Left ventricle myocardium inferior (tissue), 1 donor: ENCODE data around the gene RBM39. TPM values are rescaled to one million over a fixed set of nuclear protein-coding genes. Genes with fewer than 3 reads are reported as not detected.

Source experiments
- DNase-seq: peaks from one replicate; pipeline ENCODE4 v3.0.0-alpha.2; 2020
- H3K27ac ChIP-seq: fragments of 200-600 bp; replicated peaks from 2 replicates; pipeline ENCODE4 v1.8.0; 2021
- H3K27me3 ChIP-seq: fragments of 200-600 bp; 2 replicates; pipeline ENCODE4 v1.8.0; 2021; ENCODE audit warnings: low read depth
- H3K36me3 ChIP-seq: fragments of 200-600 bp; 2 replicates; pipeline ENCODE4 v1.8.0; 2021
- H3K4me1 ChIP-seq: fragments of 200-600 bp; 2 replicates; pipeline ENCODE4 v1.8.0; 2021
- H3K4me3 ChIP-seq: fragments of 200-600 bp; 2 replicates; pipeline ENCODE4 v1.8.0; 2021; ENCODE audit warnings: mild to moderate bottlenecking, moderate library complexity
- H3K9me3 ChIP-seq: fragments of 200-600 bp; replicated peaks from 2 replicates; pipeline ENCODE4 v1.8.0; 2021
- CTCF ChIP-seq: fragments of 200-600 bp; IDR thresholded peaks from 2 replicates; pipeline ENCODE4 v1.8.0; 2021; ENCODE audit warnings: antibody characterized with exemption, mild to moderate bottlenecking, borderline replicate concordance
- intact Hi-C: fragments of 100-400 bp; cut with micrococcal nuclease; formaldehyde crosslinking; loops from one replicate; pipeline ENCODE4 v1.11.0; 2022
- total RNA-seq: library from RNA; stranded (reverse); fragmentation: NEBNext Ultra II Directional; extraction: Animal tissue kit (Norgen Biotek cat#: 25700); gene quantifications from one replicate; pipeline ENCODE4 v1.2.1, GENCODE V29; 2021
- donor health status: DM: no; HTN: yes; CAD: no; lungs with severe emphysema.

RBM39 gene
- total RNA-seq, 1 donor from 2014 or later, result 128 TPM

- Histone ChIP-seq H3K27ac (no peak overlapping the region), H3K9me3 (no peaks in the 10 kb centered on the region), H3K4me1 (no peaks in the 10 kb centered on the region), H3K27me3 (no peaks in the 10 kb centered on the region), H3K36me3 (peaks cover 99% of the 10 kb centered on the region), H3K4me3 (no peak overlapping the region)
- DNase-seq, result no peak
- no peak for TF ChIP-seq CTCF
- intact Hi-C loops, result no loop called here
Measured at GRCh38 chr20:35674921-35675320, 67.1 kb downstream of the RBM39 start.

GRCh38 chr20:35673884-35674283 is 68.2 kb downstream of the RBM39 start:
- intact Hi-C loops, result no loop called here
- Histone ChIP-seq H3K36me3 (peaks cover 99% of the 10 kb centered on the region), H3K27me3 (no peaks in the 10 kb centered on the region), H3K9me3 (no peaks in the 10 kb centered on the region), H3K4me3 (no peak overlapping the region), H3K27ac (no peak overlapping the region), H3K4me1 (no peaks in the 10 kb centered on the region)
- no peak for TF ChIP-seq CTCF
- DNase-seq, result no peak

- Histone ChIP-seq H3K36me3 (peaks cover 65% of the 10 kb centered on the region), H3K27me3 (no peaks in the 10 kb centered on the region), H3K4me1 (peaks cover 4% of the 10 kb centered on the region), H3K4me3 (no peak overlapping the region), H3K9me3 (no peaks in the 10 kb centered on the region), H3K27ac (no peak overlapping the region)
- TF ChIP-seq CTCF, result no peak
- no peak for DNase-seq
- intact Hi-C loops, result no loop called here
Measured at GRCh38 chr20:35669681-35670080, 72.4 kb downstream of the RBM39 start.

- no peak for DNase-seq
- no peak overlapping the region for H3K4me3 ChIP-seq
- peaks cover 61% of the 10 kb centered on the region for H3K36me3 ChIP-seq
- H3K9me3 ChIP-seq, result no peaks in the 10 kb centered on the region
- intact Hi-C loops, result no loop called here
- no peaks in the 10 kb centered on the region for H3K27me3 ChIP-seq
- peaks cover 9% of the 10 kb centered on the region for H3K4me1 ChIP-seq
- no peak for TF ChIP-seq CTCF
- H3K27ac ChIP-seq, result no peak overlapping the region
Measured at GRCh38 chr20:35669221-35669620, 72.8 kb downstream of the RBM39 start.

GRCh38 chr20:35665949-35666288 is 76.1 kb downstream of the RBM39 start:
- DNase-seq, result no peak
- Histone ChIP-seq H3K9me3 (no peaks in the 10 kb centered on the region), H3K4me1 (peaks cover 42% of the 10 kb centered on the region), H3K27me3 (no peaks in the 10 kb centered on the region), H3K36me3 (peaks cover 28% of the 10 kb centered on the region), H3K27ac (no peak overlapping the region), H3K4me3 (no peak overlapping the region)
- intact Hi-C loops, result no loop called here
- TF ChIP-seq CTCF, result no peak
